Measurements from ENCODE around the gene HSPA1A.
"Not testable (repeated sequence)": the region's sequence is repeated elsewhere in the genome, so short reads cannot be mapped to it uniquely, and the experiment has no call there.

HSPA1A gene

GRCh38 chr6:31811645-31812044, 3.7 kb upstream of the HSPA1A start:
- DNase-seq = no peak

- DNase-seq = no peak
These were observed 1.9 kb upstream of the HSPA1A start for GRCh38 chr6:31813465-31813849.

- DNase-seq = peak; percentile 86 to 93
These were observed 692 bp upstream of the HSPA1A start for GRCh38 chr6:31814677-31815024.

- peak in 1 of 2 donors; percentile 56 for DNase-seq
These were observed 2.0 kb downstream of the HSPA1A start for GRCh38 chr6:31817133-31817928.

- not testable (repeated sequence) for DNase-seq
These were observed 2.7 kb downstream of the HSPA1A start for GRCh38 chr6:31817929-31818511.

GRCh38 chr6:31819871-31820299, 4.5 kb downstream of the HSPA1A start:
- no peak for DNase-seq

GRCh38 chr6:31820399-31820798, 5.1 kb downstream of the HSPA1A start:
- DNase-seq = not testable (repeated sequence)

- peak; percentile 65 to 74 for DNase-seq
These were observed 6.1 kb downstream of the HSPA1A start for GRCh38 chr6:31821301-31822035.

- peak; percentile 83 to 85 for DNase-seq
These were observed 6.9 kb downstream of the HSPA1A start for GRCh38 chr6:31822036-31822821.

GRCh38 chr6:31823592-31824196, 8.4 kb downstream of the HSPA1A start:
- peak in 1 of 2 donors; percentile 39 for DNase-seq

GRCh38 chr6:31825553-31825952, 10.2 kb downstream of the HSPA1A start:
- no peak for DNase-seq

- no peak for DNase-seq
These were observed 11.5 kb downstream of the HSPA1A start for GRCh38 chr6:31826793-31827285.

- DNase-seq = peak; percentile 97 to 98
These were observed 12.1 kb downstream of the HSPA1A start, which contains the start of gene HSPA1B for GRCh38 chr6:31827286-31828079. Gene HSPA1B, plus strand, starts transcription at chr6:31827738. Its CDS starts 213 bp downstream, at chr6:31827951.

GRCh38 chr6:31829633-31830283, 14.4 kb downstream of the HSPA1A start:
- peak in 1 of 2 donors; percentile 71 for DNase-seq

- no peak for DNase-seq
These were observed 15.6 kb downstream of the HSPA1A start for GRCh38 chr6:31830886-31831335.

GRCh38 chr6:31831350-31832215, 16.2 kb downstream of the HSPA1A start:
- DNase-seq = peak; percentile 60 to 66

- peak; percentile 82 to 88 for DNase-seq
These were observed 19.3 kb downstream of the HSPA1A start for GRCh38 chr6:31834367-31835250.

- DNase-seq = peak in 1 of 2 donors; percentile 11
These were observed 20.7 kb downstream of the HSPA1A start for GRCh38 chr6:31836047-31836473.
